Upper lobe of left lung (tissue), 4 donors: ENCODE data around the gene FRY.

Experiments
- EP300 ChIP-seq, 4 donors: sonication (generic); formaldehyde crosslinking; IDR thresholded peaks; one replicate each; pipeline ENCODE4 v1.5.1; 2017; ENCODE audit warnings: antibody characterized with exemption in 4 of 4, control low read depth in 2 of 4
- POLR2A ChIP-seq, 4 donors: fragments of 450-650 bp; IDR thresholded peaks; one replicate each; pipeline ENCODE4 v1.5.1; 2016 to 2017; ENCODE audit warnings: antibody characterized with exemption in 4 of 4, mild to moderate bottlenecking in 2 of 4
- POLR2AphosphoS5 ChIP-seq, 2 donors: sonication (generic); formaldehyde crosslinking; IDR thresholded peaks; one replicate each; pipeline ENCODE4 v1.5.1; 2017; ENCODE audit warnings: antibody characterized with exemption in 2 of 2
- TF ChIP-seq, protein P1 (sequence below), 6 experiments: fragments of 450-650 bp in 4 of 6; fragments of 200-600 bp in 2 of 6; sonication (generic) in 2 of 6; IDR thresholded peaks; one replicate each; pipeline ENCODE4 v1.5.1; 2016 to 2019; ENCODE audit warnings: antibody characterized with exemption in 6 of 6

DNA sequence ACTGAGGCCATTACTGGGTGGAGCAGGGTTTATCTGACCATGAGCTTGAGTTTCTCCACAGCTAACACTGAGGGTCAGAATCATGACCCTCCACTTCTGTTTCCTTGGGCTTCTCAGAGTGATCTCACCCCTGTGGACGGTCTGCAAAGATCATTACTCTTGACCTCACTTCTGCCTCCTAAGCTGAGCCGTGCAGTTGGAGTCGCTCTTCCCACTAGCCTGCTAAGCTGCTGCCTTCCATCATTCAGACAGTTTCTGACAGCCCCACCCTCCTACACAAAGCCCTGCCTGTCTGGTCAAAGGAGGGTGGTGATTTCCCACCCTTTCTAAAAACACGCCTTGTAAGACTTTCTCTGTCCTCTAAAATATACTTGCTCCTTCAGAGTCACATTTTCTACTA, 9.3 kb upstream of the FRY start:
- TF ChIP-seq EP300 (IDR thresholded peaks at IDR 0.05) (no peak), POLR2A (IDR thresholded peaks at IDR 0.05) (no peak), POLR2AphosphoS5 (IDR thresholded peaks at IDR 0.05) (peak in 1 of 2 donors; percentile 6)
- TF ChIP-seq, protein P1, sequence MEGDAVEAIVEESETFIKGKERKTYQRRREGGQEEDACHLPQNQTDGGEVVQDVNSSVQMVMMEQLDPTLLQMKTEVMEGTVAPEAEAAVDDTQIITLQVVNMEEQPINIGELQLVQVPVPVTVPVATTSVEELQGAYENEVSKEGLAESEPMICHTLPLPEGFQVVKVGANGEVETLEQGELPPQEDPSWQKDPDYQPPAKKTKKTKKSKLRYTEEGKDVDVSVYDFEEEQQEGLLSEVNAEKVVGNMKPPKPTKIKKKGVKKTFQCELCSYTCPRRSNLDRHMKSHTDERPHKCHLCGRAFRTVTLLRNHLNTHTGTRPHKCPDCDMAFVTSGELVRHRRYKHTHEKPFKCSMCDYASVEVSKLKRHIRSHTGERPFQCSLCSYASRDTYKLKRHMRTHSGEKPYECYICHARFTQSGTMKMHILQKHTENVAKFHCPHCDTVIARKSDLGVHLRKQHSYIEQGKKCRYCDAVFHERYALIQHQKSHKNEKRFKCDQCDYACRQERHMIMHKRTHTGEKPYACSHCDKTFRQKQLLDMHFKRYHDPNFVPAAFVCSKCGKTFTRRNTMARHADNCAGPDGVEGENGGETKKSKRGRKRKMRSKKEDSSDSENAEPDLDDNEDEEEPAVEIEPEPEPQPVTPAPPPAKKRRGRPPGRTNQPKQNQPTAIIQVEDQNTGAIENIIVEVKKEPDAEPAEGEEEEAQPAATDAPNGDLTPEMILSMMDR (IDR thresholded peaks at IDR 0.05): no peak
